Islet of Langerhans (tissue), 1 donor: ENCODE measurements around the gene HTR5A.
"Not testable (repeated sequence)": the region's sequence is repeated elsewhere in the genome, so short reads cannot be mapped to it uniquely, and the experiment has no call there.

Experiments
- FAIRE-seq: peaks from one replicate; lab custom pipeline; 2011; peaks lifted over from hg19 to GRCh38; lab: Jason Lieb, UNC

HTR5A gene

GRCh38 chr7:155069992-155070751 is at the start of gene HTR5A:
TSS of gene HTR5A (plus strand) at chr7:155070324. CDS start at chr7:155070900, 576 bp downstream.
- FAIRE-seq = no peak

- FAIRE-seq = no peak
Observed at GRCh38 chr7:155020996-155021395, 49.1 kb upstream of the HTR5A start.

- no peak for FAIRE-seq
Observed at GRCh38 chr7:155021699-155022145, 48.4 kb upstream of the HTR5A start.

GRCh38 chr7:155027879-155028278 is 42.2 kb upstream of the HTR5A start:
- no peak for FAIRE-seq

GRCh38 chr7:155032978-155033377 is 37.1 kb upstream of the HTR5A start:
- no peak for FAIRE-seq

GRCh38 chr7:155034495-155034894 is 35.6 kb upstream of the HTR5A start:
- not testable (repeated sequence) for FAIRE-seq

- no peak for FAIRE-seq
Observed at GRCh38 chr7:155038335-155038734, 31.8 kb upstream of the HTR5A start.

- no peak for FAIRE-seq
Observed at GRCh38 chr7:155043756-155044155, 26.4 kb upstream of the HTR5A start.

- no peak for FAIRE-seq
Observed at GRCh38 chr7:155048006-155048405, 22.1 kb upstream of the HTR5A start.

- no peak for FAIRE-seq
Observed at GRCh38 chr7:155051355-155051754, 18.8 kb upstream of the HTR5A start.

GRCh38 chr7:155053002-155053401 is 17.1 kb upstream of the HTR5A start:
- FAIRE-seq = no peak

- FAIRE-seq = no peak
Observed at GRCh38 chr7:155054761-155055160, 15.4 kb upstream of the HTR5A start.

- FAIRE-seq = no peak
Observed at GRCh38 chr7:155057076-155057475, 13.0 kb upstream of the HTR5A start.

GRCh38 chr7:155058896-155059295 is 11.2 kb upstream of the HTR5A start:
- no peak for FAIRE-seq

GRCh38 chr7:155059703-155060102 is 10.4 kb upstream of the HTR5A start:
- no peak for FAIRE-seq

- no peak for FAIRE-seq
Observed at GRCh38 chr7:155062411-155062810, 7.7 kb upstream of the HTR5A start.

GRCh38 chr7:155064186-155064585 is 5.9 kb upstream of the HTR5A start:
- no peak for FAIRE-seq

GRCh38 chr7:155066417-155066950 is 3.6 kb upstream of the HTR5A start:
- FAIRE-seq = no peak

- FAIRE-seq = no peak
Observed at GRCh38 chr7:155071121-155071651, 1.1 kb downstream of the HTR5A start.

- FAIRE-seq = no peak
Observed at GRCh38 chr7:155071916-155072571, 1.9 kb downstream of the HTR5A start.

GRCh38 chr7:155073922-155074321 is 3.8 kb downstream of the HTR5A start:
- FAIRE-seq = no peak

- no peak for FAIRE-seq
Observed at GRCh38 chr7:155084021-155084420, 13.9 kb downstream of the HTR5A start.

- FAIRE-seq = no peak
Observed at GRCh38 chr7:155084969-155085368, 14.8 kb downstream of the HTR5A start.
